HepG2 (cell line): ENCODE measurements around the gene ABCF1. TPM values are rescaled to one million over a fixed set of nuclear protein-coding genes. Genes with fewer than 3 reads are reported as not detected.

Experiments used
- ATAC-seq: fragments of 200-7000 bp; cut with Tn5 transposase; 3 replicates; pipeline ENCODE4 v1.9.1; 2020; ENCODE audit warnings: mild to moderate bottlenecking, moderate library complexity
- BruUV-seq: library from RNA; stranded (reverse); fragments of 400-500 nt; replicated peaks from 2 replicates; lab custom pipeline; 2021; lab: Mats Ljungman, UMichigan
- CTCF ChIA-PET: fragments of 300-600 bp; formaldehyde crosslinking; extraction: SDS; loops from one replicate; lab custom pipeline; 2021; ENCODE audit warnings: low total read pairs, inconsistent platforms, low intra/inter-chr PET ratio; lab: Yijun Ruan, JAX
- POLR2A ChIA-PET: fragments of 350-600 bp; sonication (Branson Sonifier 250); formaldehyde crosslinking; loops from one replicate; lab custom pipeline; 2020; ENCODE audit warnings: antibody characterized with exemption, inconsistent platforms; lab: Yijun Ruan, JAX
- DNase-seq: peaks from one replicate; pipeline ENCODE4 v3.0.0-alpha.2; 2015; ENCODE audit warnings: low spot score
- FAIRE-seq: peaks from 3 replicates; lab custom pipeline; 2011; peaks lifted over from hg19 to GRCh38; lab: Jason Lieb, UNC
- H2AFZ ChIP-seq: one replicate; pipeline ENCODE4 v1.6.1; 2011; ENCODE audit warnings: low read length, inconsistent platforms
- H3K27ac ChIP-seq: fragments of 300-600 bp; 3 replicates; pipeline ENCODE4 v1.8.0; 2011; ENCODE audit warnings: mixed run types, mild to moderate bottlenecking, mixed read lengths, low read length, inconsistent platforms; ENCODE audit not compliant: insufficient read depth; ENCODE audit errors: extremely low read length
- H3K27me3 ChIP-seq, 2 experiments: fragments of 200-600 bp in 1 of 2; 2 replicates in 1 of 2; 3 replicates in 1 of 2; pipeline versions ENCODE4 v1.6.0 to v1.8.0; 2011; ENCODE audit warnings: low read length in 2 of 2, mild to moderate bottlenecking in 2 of 2, moderate library complexity in 2 of 2, inconsistent platforms in 1 of 2; ENCODE audit not compliant: insufficient read depth in 2 of 2, control insufficient read depth in 1 of 2
- H3K36me3 ChIP-seq, 2 experiments: fragments of 200-600 bp in 1 of 2; replicated peaks in 1 of 2; 2 replicates in 1 of 2; 3 replicates in 1 of 2; pipeline versions ENCODE4 v1.5.1 to v1.8.0; 2011; ENCODE audit warnings: low read length in 2 of 2, inconsistent platforms in 1 of 2; ENCODE audit not compliant: insufficient read depth in 2 of 2, control insufficient read depth in 1 of 2
- H3K4me1 ChIP-seq: 2 replicates; pipeline ENCODE4 v1.5.1; 2012; ENCODE audit warnings: low read length, inconsistent platforms; ENCODE audit not compliant: insufficient read depth
- H3K4me2 ChIP-seq: 2 replicates; pipeline ENCODE4 v1.6.0; 2011; ENCODE audit warnings: low read depth, low read length, inconsistent platforms
- H3K4me3 ChIP-seq, 3 experiments: fragments of 200-600 bp in 1 of 3; sonication (generic), shearing (Covaris generic) in 1 of 3; replicated peaks in 1 of 3; 2 replicates each; pipeline ENCODE4 v1.5.1; 2011 to 2016; ENCODE audit warnings: low read length in 3 of 3, inconsistent platforms in 2 of 3, low read depth in 2 of 3, mild to moderate bottlenecking in 2 of 3, control low read depth in 1 of 3, mixed read lengths in 1 of 3; ENCODE audit not compliant: insufficient read depth in 1 of 3
- H3K79me2 ChIP-seq: one replicate; pipeline ENCODE4 v1.6.1; 2011; ENCODE audit warnings: low read length, inconsistent platforms; ENCODE audit not compliant: insufficient read depth
- H3K9ac ChIP-seq: 2 replicates; pipeline ENCODE4 v1.6.0; 2011; ENCODE audit warnings: mild to moderate bottlenecking, low read depth, low read length, inconsistent platforms; ENCODE audit not compliant: insufficient read depth
- H3K9me3 ChIP-seq: 2 replicates; pipeline ENCODE4 v1.5.1; 2012; ENCODE audit warnings: mild to moderate bottlenecking, low read length
- H4K20me1 ChIP-seq: 2 replicates; pipeline ENCODE4 v1.6.0; 2011; ENCODE audit warnings: inconsistent platforms, mild to moderate bottlenecking, low read length, moderate library complexity; ENCODE audit not compliant: insufficient read depth
- ATF2 ChIP-seq: sonication (generic); formaldehyde crosslinking; IDR thresholded peaks from 2 replicates; pipeline ENCODE4 v1.4.0; 2020; ENCODE audit warnings: missing genetic modification reagents
- DRAP1 ChIP-seq: IDR thresholded peaks from 2 replicates; pipeline ENCODE4 v1.6.1; 2016; ENCODE audit warnings: missing genetic modification reagents, missing compliant biosample characterization
- MAFK ChIP-seq, 2 experiments: IDR thresholded peaks in 1 of 2; conservative IDR thresholded peaks in 1 of 2; 2 replicates each; pipeline ENCODE4 v1.6.1; 2011; ENCODE audit warnings: improper control_type of control experiment in 2 of 2, low read length in 2 of 2
- PAF1 ChIP-seq: IDR thresholded peaks from 2 replicates; pipeline ENCODE4 v1.6.1; 2016; ENCODE audit warnings: missing genetic modification reagents, missing compliant biosample characterization
- RNF219 ChIP-seq: sonication (generic); formaldehyde crosslinking; IDR thresholded peaks from 2 replicates; pipeline ENCODE4 v1.5.0; 2020; ENCODE audit warnings: mild to moderate bottlenecking, missing genetic modification reagents
- TARDBP ChIP-seq: sonication (generic); formaldehyde crosslinking; IDR thresholded peaks from 2 replicates; pipeline ENCODE4 v1.8.0; 2022; ENCODE audit warnings: mild to moderate bottlenecking, missing genetic modification reagents
- TEF ChIP-seq: sonication (generic); formaldehyde crosslinking; IDR thresholded peaks from 2 replicates; pipeline ENCODE4 v1.5.0; 2020; ENCODE audit warnings: missing genetic modification reagents
- ZBTB7B ChIP-seq: sonication (generic); formaldehyde crosslinking; IDR thresholded peaks from 2 replicates; pipeline ENCODE4 v1.4.0; 2020; ENCODE audit warnings: missing genetic modification reagents
- ZNF557 ChIP-seq: sonication (generic); formaldehyde crosslinking; IDR thresholded peaks from 2 replicates; pipeline ENCODE4 v1.4.0; 2020; ENCODE audit warnings: missing genetic modification reagents
- ZNF598 ChIP-seq: sonication (generic); formaldehyde crosslinking; IDR thresholded peaks from 2 replicates; pipeline ENCODE4 v1.5.1; 2020; ENCODE audit warnings: mild to moderate bottlenecking, missing genetic modification reagents, borderline replicate concordance
- WGBS: methylation state at CpG from one replicate; pipeline ENCODE4 v1.1.6; 2017; ENCODE audit warnings: low lambda C conversion rate; 5-methylcytosine and 5-hydroxymethylcytosine counted together
- in situ Hi-C: cut with HindIII; loops from 2 replicates; pipeline ENCODE4 v1.10.0; 2017; ENCODE audit warnings: low pct_unique_long_range_greater_than_20kb; ENCODE audit not compliant: extremely low pct_ligation_motif_present
- intact Hi-C: fragments of 100-400 bp; cut with micrococcal nuclease; formaldehyde crosslinking; loops from one replicate; pipeline ENCODE4 v1.10.0; 2022; ENCODE audit not compliant: unreplicated experiment
- polyA plus RNA-seq, 8 experiments: library from polyadenylated mRNA; depleted of rRNA in 3 of 8; stranded (reverse) in 7 of 8; unstranded in 1 of 8; fragments of >200 nt; fragmentation: Illumina TruSeq in 4 of 8; extraction: Trizol in 4 of 8; gene quantifications; 2 replicates each; pipeline versions ENCODE4 v1.2.1 to v1.2.3, GENCODE V29; 2011 to 2016; ENCODE audit warnings: low read depth in 4 of 8, missing spikeins in 1 of 8, mixed read lengths in 1 of 8; ENCODE audit not compliant: insufficient read depth in 1 of 8
- total RNA-seq, 5 experiments: library from RNA; depleted of rRNA; stranded (reverse); fragments of >200 nt; fragmentation: Illumina TruSeq; extraction: Trizol; gene quantifications; 2 replicates each; pipeline ENCODE4 v1.2.3, GENCODE V29; 2016; ENCODE audit warnings: low read depth in 1 of 5

ABCF1 gene
- total and polyA plus RNA-seq, 2 of the 13 experiments (the other 11 are each of a cell fraction or from before 2014, with no cell fraction given), result 25.4 to 98.9 TPM

- Histone ChIP-seq H3K27ac (no peak overlapping the region), H3K4me3 (peak overlapping the region in 1 of 3 experiments; percentile 87; a peak in 1 of 6 replicates), H3K9me3 (no peaks in the 10 kb centered on the region), H3K4me2 (peak overlapping the region; percentile 92), H4K20me1 (peaks cover 11% of the 10 kb centered on the region), H3K36me3 (peaks cover 16 to 45% of the 10 kb centered on the region in 2 experiments), H3K27me3 (no peaks in the 10 kb centered on the region; a peak in 1 of 5 replicates), H2AFZ (no peak overlapping the region), H3K79me2 (peaks cover 27% of the 10 kb centered on the region), H3K9ac (peak overlapping the region; percentile 85; the same call in 1 of the 2 replicates), H3K4me1 (peaks cover 26% of the 10 kb centered on the region)
- no peak for FAIRE-seq
- no peak for DNase-seq
- WGBS, result 92% methylated on average over 4 of the region's 4 CpGs
- no peak for TF ChIP-seq ATF2 (CRISPR knock-in tag)
- no peak for TF ChIP-seq PAF1 (CRISPR knock-in tag)
- TF ChIP-seq ZNF557 (CRISPR knock-in tag), result no peak
- TF ChIP-seq ZBTB7B, result no peak
- TF ChIP-seq TARDBP (CRISPR knock-in tag), result no peak
- no peak for TF ChIP-seq DRAP1 (CRISPR knock-in tag)
- no peak for TF ChIP-seq RNF219 (CRISPR knock-in tag)
- no peak for TF ChIP-seq ZNF598 (CRISPR knock-in tag)
- TF ChIP-seq MAFK (conservative IDR thresholded peaks at IDR 0.05 in 1 of 2, IDR thresholded peaks at IDR 0.05 in 1 of 2; ENCODE audit: low read length in 2 of 2), result no peak
- no peak for TF ChIP-seq TEF
- ChIA-PET CTCF (no interaction called here), POLR2A (interaction anchor here (1.3 to 4.3 kb wide), 4 partner anchors 9 to 69 kb away, joined by 3 to 74 read pairs (median 6); partner anchors contain the start of gene ABCF1)
- intact Hi-C loops, result no loop called here
- ATAC-seq, result no peak
- BruUV-seq, result no TSS peak
- in situ Hi-C loops, result no loop called here
Observed at GRCh38 chr6:30554404-30554803, 16.8 kb upstream of the ABCF1 start.
